A673 (cell line): ENCODE data around the gene UNC79.

ENCODE experiments used
- CTCF ChIP-seq: fragments of 300-800, 200-600 bp; sonication (generic); conservative IDR thresholded peaks from 2 replicates; pipeline ENCODE4 v1.5.1; 2017; ENCODE audit warnings: low read depth, mild to moderate bottlenecking, antibody characterized with exemption, low read length, moderate library complexity, mixed read lengths
- EZH2 ChIP-seq: fragments of 200-600 bp; sonication (generic); IDR thresholded peaks from 2 replicates; pipeline ENCODE4 v1.6.1; 2017; ENCODE audit warnings: borderline replicate concordance, low read depth, mild to moderate bottlenecking, mixed read lengths, antibody characterized with exemption, low read length; ENCODE audit not compliant: poor library complexity, severe bottlenecking

DNA sequence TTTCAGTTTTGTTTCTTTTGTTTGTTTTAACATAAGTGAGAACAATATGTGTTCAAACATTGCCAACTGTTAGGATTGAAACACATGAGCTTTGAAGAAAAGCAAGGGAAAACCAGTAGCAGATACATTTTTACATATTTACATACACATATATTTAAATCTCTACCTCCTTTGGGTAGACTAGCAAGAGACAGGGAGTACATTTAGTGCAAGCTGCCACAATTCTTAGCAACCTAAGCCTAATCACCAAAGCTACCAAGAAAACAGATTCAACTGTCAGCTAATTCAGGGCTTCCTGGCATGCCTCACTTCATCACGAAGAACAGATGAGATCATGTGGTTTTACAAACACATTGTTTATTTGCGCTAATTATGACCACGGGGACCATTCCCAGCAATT is 214.5 kb downstream of the UNC79 start:
- TF ChIP-seq CTCF (no peak), EZH2 (no peak)
